ENCODE results near the gene AXIN1.

The AXIN1 gene

DNA sequence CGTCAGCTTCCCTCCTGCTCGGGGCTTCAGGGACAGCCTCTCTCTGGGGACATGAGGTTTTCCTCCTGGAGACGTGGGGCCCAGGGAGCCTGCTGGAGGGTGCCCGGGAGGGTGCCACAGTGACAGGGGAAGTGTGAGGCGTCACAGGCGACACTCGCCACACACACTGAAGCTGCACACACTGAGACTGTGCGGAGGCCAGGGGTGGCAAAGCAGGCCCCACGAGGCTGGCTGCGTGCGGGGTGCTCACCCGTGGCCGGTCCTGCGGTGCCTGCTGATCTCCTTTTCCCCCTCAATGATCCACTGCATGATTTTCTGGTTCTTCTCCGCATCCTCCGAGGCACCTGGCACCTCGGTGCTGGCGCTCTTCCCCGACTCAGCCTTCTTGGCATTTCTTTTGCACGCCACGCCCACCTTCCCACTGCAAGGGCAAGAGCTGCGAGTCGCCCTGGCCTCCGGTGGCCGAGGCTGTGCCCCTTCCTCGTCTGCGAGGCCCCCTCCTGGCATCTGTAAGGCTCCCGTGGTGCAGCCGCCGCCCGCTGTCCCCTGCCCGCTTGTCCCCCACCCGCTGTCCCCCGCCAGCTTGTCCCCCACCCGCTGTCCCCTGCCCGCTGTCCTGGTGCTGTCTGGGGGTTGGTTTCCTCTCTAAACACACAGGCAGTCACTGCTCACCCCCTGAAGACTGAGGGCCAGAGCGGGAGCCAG lies 55.6 kb downstream of the AXIN1 start:
- DNase-seq, result no peak

DNA sequence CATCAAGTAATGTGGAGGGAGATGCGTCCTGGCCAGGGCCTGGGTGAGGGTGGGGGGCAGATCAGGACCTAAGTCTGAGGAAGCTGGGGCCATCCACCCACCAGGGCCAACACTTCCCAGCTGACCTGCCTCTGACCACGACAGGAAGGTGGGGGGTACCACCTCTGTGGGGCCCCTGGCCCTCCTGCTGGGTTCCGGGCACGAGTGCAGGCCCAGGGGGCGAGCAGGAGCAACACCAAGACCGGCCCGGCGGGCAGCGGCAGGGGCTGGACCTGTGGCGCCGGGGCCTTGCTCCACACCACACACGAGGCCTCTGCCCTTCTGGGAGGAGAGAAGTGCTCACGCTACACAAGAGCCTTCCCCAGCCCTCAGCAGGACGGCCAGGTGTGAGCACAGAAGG lies 56.2 kb downstream of the AXIN1 start:
- no peak for DNase-seq

DNA sequence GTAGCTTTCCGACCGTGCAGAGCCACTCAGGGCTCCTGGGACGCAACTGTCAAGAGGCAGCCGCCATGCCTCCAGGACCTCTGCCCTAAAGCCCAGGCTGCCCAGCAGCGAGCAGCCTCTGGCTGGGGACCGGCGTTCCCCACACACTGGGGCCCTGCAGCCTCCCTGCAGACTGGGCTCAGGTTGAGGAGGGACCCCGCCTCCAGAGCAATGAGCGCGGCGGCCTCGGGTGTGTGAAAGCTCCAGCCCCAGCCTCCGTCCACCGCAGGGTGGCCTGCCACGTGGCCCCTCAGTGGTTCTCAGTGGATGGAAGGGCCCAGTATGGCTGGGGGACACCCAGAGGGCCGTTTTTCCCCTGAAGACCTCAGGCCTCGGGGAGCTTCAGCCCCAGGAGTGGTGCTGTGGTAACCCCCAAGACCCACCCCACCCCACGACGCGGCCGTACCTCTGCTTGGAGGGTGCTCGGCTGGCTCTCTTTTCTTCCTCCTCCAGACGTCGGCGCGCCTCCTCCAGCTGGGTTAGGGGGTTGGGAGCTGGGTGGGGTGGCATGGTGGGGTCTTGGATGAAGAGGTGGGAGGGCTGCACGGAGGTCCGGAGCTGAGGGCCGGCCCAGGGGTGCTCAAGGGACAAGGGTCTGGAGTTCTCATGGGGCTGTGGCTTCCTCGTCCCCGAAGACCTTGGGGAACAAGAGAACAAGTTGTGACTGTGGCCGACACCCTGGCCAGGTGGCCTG lies 59.3 kb downstream of the AXIN1 start:
- no peak for DNase-seq

DNA sequence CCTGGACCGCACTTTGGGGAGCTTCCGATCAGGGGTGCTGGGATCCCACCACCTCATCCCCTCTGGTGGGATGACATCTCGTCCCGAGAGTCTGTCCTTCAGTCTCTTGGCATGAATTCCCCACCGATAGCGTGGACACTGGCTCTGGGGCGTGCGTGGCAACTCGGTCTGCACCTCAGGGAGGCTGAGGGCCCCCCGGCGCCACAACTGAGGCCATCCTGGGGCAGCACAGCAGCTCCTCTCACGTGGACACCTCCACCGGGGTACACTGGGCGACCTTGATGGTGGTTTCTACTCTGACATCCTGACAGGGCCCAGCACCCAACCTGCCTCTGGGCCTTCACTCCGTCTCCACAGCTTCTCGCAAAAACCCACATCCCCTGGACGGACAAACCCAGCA lies 61.0 kb downstream of the AXIN1 start:
- DNase-seq, result no peak

DNA sequence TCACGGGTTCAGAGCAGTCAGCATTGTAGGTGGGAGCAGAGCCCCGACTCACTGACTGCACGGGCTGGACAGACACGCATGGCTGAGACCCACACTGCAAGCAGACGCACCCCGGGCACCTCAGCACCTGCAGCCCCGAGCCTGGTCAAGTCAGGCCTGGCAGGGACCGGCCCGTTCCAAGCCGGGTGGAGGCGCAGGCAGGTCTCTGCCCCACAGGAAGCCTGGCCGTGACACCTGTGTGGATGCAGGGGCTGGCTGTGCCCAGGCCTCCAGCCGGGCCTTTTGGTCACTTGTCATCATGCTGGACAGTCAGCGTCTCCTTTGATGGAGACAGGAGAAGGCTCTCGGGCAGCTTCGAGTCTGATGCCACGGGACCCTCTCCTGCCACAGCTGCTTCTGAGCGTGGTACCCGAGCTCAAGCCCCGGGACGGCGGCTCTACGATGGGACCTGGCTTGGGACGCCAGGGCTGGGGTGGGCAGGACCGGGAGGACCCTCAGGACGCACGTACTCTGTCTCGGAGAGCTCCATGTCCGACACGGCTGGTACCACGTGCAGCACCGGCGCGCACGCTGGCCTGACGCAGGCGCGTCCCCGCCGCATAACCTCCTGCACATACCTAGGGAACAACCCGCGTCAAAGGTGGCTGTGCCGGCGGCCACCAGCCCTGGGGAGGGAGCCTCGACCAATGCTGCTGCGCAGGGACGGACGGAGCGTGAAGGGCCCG lies 61.7 kb downstream of the AXIN1 start:
- no peak for DNase-seq

DNA sequence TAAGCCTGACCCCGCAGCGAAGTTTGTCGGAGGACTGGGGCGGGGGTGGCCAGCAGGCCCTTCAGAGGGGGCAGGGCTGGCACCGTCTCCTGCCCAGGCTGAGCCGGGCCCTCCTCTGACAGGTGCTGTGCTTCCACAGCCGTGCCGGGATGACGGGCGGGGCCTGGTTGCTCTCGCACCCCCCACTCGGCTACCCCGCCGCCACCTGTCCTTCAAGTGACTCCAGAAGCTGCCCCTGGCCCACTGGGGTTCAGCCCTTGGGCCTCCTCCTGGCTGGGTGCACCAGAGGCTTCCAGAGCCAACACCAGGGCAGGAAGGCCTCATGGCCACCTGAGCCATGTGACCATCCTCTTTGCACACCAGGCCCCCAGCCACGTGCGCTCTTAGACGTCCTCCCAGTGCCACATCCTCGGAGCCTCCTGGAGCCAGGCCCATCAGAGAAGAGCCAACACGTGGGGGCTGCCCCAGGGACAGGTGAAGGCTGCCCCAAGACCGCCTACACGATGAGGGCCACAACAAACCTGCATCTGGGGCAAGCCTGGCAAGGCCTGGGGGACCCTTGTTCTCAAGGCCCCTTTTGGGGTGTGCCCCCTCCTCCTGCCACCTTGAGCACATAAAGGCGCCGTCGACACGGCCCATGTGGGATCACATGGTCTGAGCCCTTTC lies 62.4 kb downstream of the AXIN1 start:
- no peak for DNase-seq

DNA sequence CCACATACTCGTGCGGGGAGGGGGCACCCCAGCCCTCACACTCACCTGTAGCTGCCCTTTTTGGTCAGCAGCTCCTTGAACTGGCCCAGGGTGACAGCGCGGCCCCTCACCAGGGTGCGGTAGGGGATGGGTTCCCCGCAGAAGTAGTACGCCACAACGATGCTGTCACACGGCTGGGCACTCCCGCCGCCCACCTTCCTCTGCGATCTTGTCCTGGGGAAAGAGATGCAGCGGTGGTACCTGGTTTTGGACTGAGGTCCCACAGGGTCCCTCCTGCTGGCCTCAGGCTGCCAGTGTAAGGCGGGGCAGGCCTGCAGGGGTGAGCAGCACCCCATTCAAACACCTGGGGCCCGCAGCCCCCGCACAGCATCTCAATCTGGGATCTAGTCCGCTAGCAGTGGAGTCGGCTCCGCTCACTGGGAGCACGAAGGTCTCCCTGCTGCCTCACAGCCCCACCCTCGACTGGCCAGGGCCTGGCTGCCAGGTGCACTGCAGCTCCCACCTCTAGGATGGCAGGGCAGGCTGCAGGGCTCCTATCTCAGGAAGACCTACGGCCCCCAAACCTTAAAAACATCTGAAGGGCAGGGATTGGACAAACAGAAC lies 63.0 kb downstream of the AXIN1 start:
- DNase-seq, result no peak

DNA sequence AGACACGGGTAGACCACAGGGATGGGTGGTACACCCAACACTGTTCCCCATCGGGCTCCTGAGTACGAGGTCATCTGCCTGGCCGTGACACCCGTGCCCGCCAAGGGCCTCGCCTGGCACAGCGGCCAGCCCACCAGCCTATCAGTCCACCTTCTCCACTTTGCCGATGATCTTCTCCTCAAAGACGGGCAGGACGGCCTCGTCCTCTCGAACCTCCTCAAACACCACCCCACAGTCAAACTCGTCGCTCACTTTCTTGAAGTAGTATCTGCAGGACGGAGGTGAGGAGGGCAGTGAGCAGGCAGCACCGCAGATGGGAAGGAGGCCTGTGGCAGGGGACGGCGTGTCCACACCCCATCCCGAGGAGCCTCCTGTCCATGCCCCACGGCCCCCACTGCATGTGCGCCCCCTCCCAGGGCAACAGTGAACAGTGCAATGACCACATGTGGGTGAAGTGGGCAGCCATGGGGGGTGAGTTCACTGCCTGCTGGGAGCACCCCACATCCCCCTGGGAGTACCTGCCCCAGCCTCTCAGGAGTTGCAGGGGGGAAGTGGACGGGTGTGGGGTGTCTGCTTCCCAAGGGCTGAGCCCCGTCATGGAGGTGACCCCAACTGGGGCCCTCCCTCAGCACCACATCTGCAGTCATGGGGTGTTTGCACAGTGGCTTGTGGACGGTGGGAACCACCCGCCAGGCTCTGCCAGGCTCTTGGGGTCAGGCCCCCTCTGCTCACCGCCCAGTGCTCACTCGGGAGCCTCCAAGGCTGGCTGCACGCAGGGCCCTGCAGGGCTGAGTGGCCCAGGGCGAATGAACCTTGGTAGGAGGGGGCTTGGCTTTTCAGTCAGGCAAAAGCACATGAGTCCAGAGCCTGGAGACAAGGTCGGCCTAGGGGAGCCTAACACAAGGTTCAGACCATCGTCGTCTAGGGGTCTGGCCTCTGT lies 64.3 kb downstream of the AXIN1 start:
- no peak for DNase-seq

DNA sequence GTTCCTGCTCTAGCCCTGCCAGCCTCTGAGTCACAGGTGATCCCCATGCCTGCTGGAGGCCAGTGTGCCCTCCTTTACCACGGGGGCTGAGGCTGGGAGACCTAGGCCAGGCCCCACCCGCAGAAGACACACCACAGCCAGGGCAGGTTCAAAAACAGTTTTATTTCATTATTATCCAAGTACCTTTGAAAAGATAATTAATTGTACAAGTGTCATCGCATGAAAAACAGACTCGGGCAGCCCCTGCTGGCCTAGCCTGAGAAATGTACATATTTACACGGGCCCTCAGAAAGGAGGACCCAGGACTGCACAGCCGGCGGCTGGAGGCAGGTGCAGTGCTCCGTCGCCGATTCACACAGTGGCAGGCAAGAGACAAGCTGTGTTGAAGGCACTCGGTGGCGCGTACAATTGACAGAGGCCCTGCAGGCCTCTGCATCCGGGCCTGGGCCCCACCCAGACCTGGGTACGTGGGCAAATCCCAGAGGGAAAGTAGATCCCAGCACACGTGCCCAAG lies 65.2 kb downstream of the AXIN1 start:
- no peak for DNase-seq

DNA sequence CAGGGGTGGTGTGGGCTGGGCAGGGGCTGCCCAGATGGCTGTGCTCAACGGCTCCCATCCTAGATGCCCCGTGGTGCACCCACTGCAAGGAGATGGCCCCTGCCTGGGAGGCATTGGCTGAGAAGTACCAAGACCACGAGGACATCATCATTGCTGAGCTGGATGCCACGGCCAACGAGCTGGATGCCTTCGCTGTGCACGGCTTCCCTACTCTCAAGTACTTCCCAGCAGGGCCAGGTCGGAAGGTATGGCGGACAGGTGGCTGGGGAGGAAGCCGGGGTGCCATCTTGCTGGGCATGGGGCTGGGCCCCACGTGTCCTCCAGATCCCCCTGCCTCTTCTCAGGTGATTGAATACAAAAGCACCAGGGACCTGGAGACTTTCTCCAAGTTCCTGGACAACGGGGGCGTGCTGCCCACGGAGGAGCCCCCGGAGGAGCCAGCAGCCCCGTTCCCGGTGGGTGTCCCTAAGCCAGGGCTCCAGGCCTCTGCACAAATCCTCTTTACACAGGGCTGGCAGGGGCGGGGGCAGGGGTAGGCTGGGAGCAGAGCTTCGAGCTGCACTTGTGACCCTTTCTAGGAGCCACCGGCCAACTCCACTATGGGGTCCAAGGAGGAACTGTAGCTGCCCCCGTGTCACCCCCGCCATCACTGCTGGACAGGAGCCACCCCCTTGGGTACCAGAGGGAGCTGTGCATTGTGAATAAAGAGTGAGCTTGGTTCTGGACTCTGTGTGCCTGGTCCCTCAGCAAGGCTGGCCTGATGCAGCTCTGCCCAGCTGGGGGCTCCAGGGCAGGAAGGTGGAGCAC lies 65.8 kb downstream of the AXIN1 start:
- no peak for DNase-seq

DNA sequence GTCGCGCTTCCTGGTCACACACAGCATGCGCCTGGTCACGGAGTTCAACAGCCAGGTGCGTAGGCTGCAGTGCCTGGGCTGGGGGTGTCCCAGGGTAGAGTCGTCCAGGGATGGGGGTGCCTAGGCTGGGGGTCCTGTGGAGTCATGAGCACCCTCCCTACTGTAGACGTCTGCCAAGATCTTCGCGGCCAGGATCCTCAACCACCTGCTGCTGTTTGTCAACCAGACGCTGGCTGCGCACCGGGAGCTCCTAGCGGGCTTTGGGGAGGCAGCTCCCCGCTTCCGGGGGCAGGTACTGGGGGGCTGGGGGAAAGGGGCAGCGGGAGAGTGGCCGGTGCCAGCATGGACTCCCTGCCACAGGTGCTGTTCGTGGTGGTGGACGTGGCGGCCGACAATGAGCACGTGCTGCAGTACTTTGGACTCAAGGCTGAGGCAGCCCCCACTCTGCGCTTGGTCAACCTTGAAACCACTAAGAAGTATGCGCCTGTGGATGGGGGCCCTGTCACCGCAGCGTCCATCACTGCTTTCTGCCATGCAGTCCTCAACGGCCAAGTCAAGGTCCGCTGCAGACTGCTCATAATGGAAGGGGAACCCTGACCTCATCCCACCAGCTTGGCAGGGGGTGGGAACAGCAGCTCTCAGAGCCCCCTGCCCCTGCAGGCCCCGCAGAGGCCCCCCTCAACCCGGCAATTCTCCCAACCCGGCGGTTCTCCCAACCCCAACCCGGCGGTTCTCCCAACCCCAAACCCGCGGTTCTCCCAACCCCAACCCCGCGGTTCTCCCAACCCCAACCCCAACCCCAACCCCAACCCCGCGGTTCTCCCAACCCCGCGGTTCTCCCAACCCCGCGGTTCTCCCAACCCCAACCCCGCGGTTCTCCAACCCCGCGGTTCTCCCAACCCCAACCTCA lies 67.1 kb downstream of the AXIN1 start:
- DNase-seq, result no peak

DNA sequence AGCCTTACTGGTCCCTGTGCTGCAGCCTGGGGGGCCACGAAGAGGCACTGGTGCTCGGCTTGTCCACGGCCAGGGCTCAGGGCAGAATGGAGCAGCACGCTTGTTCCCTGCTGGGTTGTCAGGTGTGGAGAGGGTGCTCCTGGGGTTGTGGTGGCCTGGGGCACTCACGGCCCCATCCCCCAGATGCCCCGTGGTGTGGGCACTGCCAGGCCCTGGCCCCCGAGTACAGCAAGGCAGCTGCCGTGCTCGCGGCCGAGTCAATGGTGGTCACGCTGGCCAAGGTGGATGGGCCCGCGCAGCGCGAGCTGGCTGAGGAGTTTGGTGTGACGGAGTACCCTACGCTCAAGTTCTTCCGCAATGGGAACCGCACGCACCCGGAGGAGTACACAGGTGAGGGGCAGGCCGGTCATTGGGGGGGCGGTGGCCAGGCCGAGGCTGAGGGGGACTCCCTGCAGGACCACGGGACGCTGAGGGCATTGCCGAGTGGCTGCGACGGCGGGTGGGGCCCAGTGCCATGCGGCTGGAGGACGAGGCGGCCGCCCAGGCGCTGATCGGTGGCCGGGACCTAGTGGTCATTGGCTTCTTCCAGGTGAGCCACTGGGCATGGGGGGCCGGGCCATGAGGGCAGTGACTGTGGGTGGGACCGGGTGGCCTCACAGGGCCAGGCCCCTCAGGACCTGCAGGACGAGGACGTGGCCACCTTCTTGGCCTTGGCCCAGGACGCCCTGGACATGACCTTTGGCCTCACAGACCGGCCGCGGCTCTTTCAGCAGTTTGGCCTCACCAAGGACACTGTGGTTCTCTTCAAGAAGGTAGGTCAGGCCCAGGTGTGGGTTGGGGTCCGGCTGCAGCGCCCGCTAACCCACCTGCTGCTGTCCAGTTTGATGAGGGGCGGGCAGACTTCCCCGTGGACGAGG lies 68.1 kb downstream of the AXIN1 start:
- no peak for DNase-seq

DNA sequence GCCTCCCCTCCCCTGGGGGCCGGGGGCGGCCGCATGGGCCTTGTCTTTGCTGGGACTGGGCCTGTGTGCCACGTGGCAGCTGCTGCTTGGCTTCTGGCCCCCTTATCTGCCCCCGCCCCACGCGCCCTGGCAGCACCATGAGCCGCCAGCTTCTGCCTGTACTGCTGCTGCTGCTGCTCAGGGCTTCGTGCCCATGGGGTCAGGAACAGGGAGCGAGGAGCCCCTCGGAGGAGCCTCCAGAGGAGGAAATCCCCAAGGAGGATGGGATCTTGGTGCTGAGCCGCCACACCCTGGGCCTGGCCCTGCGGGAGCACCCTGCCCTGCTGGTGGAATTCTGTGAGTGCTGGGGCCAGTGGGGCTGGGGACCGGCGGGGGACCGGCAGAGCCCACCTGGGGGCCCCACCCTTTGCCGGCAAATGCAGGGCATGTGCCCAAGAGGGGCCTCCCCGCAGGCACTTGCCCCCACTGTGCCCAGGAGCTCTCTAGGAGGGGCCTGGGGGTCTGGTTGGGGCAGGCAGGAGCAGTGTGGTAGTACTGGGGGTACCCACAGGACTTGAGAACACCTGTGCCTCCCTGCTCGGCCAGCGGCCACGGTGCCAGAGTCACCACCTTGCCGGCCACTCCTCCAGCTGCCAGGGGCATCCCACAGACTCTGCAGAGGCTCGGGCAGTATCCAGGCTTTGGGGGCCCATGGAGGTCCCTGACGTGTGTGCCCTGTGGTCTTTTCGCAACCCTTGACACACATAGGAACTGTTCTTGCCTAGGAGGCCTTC lies 69.3 kb downstream of the AXIN1 start, which contains the start of gene PDIA2:
PDIA2 (plus strand) TSS at position 132 of the 773 bp plus-strand sequence; CDS start at position 138, 6 bp downstream.
- DNase-seq, result no peak

DNA sequence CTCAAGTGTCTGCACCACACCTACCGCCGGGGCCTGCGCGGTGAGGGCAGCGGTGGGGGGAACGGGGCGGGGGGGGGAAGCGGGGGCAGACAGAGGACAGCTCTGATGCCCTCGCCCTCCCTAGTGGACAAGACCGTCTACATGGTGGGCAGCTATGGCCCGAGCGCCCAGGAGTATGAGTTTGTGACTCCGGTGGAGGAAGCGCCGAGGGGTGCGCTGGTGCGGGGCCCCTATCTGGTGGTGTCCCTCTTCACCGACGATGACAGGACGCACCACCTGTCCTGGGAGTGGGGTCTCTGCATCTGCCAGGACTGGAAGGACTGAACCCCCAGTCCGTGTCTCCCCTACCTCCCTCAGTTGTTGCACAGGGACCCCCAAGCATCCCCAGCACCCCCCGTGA lies 70.0 kb downstream of the AXIN1 start:
- no peak for DNase-seq

DNA sequence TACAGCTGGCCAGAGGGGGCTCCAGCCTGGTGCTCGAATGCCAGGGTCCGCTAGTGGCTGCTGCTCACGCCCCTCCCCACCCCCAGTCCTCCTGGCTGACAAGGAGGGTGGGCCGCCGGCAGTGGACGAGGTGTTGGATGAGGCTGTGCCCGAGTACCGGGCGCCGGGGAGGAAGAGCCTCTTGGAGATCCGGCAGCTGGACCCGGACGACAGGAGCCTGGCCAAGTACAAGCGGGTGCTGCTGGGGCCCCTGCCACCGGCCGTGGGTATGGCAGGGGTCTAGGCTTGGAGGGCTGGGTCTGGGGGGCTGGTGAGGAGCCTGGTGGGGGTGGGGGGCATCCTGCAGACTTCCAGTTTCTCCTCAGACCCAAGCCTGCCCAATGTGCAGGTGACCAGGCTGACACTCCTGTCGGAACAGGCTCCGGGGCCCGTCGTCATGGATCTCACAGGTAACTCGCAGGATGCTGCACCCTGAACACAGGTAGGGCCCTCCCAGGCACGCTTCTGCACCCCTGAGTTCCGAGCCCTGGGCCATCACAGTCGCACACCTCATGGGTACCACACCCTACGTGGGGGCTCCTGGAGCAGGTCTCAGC lies 70.8 kb downstream of the AXIN1 start:
- no peak for DNase-seq

DNA sequence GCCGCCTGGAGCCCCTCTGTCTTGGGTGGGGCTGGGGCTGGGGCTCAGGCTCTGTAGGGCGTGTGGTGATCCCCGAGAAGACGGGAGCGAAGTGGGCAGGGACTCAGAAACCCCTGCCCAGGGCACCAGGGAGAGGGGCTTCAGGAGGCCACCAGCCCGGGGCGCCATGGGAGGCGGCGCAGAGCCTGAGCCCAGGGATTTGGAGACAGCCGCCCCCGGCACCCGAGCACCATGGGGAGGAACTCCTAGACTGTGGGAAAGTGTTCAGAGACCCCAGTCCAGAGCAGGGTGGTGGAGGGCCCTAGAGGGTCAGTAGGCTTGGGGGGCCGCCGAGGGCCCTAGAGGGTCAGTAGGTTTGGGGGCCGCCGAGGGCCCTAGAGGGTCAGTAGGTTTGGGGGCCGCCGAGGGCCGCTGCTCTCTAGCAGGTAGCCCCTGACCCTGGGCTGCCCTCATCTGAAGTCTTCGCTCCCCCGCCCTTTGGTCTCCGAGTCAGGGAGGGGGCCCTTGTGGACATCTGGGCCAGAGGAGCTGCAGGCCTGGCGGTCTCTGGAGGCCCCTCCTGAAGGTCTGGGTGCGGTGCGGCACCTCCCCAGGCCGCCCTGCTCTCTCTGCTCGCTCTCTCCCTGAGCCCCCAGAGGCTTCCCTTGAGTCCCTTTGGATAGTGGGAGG lies 71.4 kb downstream of the AXIN1 start:
- no peak for DNase-seq

DNA sequence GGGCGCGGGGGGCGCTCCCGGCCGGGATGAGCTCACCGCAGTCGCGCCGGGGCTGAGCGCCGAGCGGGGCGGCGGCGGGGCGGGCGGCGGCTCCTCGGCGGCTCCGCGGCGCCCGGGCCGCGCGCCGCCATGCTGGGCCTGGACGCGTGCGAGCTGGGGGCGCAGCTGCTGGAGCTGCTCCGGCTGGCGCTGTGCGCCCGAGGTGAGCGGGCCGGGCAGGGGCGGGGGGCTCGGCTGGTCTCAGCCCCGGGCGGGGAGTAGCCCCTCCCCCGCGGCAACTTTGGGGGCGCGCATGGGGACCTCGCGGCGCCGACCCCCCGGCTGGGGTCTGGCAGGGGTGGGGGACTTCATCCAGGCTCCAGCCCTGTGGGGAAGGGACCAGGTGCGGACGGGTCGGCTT lies 72.0 kb downstream of the AXIN1 start, which contains the start of gene ARHGDIG:
ARHGDIG (plus strand) TSS at position 40 of the 400 bp plus-strand sequence; CDS start at position 130, 90 bp downstream.
- DNase-seq, result no peak
